HepG2 (cell line): ENCODE results near the gene PEX3. TPM values are rescaled to one million over a fixed set of nuclear protein-coding genes. Genes with fewer than 3 reads are reported as not detected.

Source experiments
- ATAC-seq: fragments of 200-7000 bp; cut with Tn5 transposase; 3 replicates; pipeline ENCODE4 v1.9.1; 2020; ENCODE audit warnings: mild to moderate bottlenecking, moderate library complexity
- BruUV-seq: library from RNA; stranded (reverse); fragments of 400-500 nt; replicated peaks from 2 replicates; lab custom pipeline; 2021; lab: Mats Ljungman, UMichigan
- CTCF ChIA-PET: fragments of 300-600 bp; formaldehyde crosslinking; extraction: SDS; loops from one replicate; lab custom pipeline; 2021; ENCODE audit warnings: low total read pairs, inconsistent platforms, low intra/inter-chr PET ratio; lab: Yijun Ruan, JAX
- POLR2A ChIA-PET: fragments of 350-600 bp; sonication (Branson Sonifier 250); formaldehyde crosslinking; loops from one replicate; lab custom pipeline; 2020; ENCODE audit warnings: antibody characterized with exemption, inconsistent platforms; lab: Yijun Ruan, JAX
- DNase-seq: peaks from one replicate; pipeline ENCODE4 v3.0.0-alpha.2; 2015; ENCODE audit warnings: low spot score
- FAIRE-seq: peaks from 3 replicates; lab custom pipeline; 2011; peaks lifted over from hg19 to GRCh38; lab: Jason Lieb, UNC
- H2AFZ ChIP-seq: one replicate; pipeline ENCODE4 v1.6.1; 2011; ENCODE audit warnings: low read length, inconsistent platforms
- H3K27ac ChIP-seq: fragments of 300-600 bp; 3 replicates; pipeline ENCODE4 v1.8.0; 2011; ENCODE audit warnings: mixed run types, mild to moderate bottlenecking, mixed read lengths, low read length, inconsistent platforms; ENCODE audit not compliant: insufficient read depth; ENCODE audit errors: extremely low read length
- H3K27me3 ChIP-seq, 2 experiments: fragments of 200-600 bp in 1 of 2; 2 replicates in 1 of 2; 3 replicates in 1 of 2; pipeline versions ENCODE4 v1.6.0 to v1.8.0; 2011; ENCODE audit warnings: low read length in 2 of 2, mild to moderate bottlenecking in 2 of 2, moderate library complexity in 2 of 2, inconsistent platforms in 1 of 2; ENCODE audit not compliant: insufficient read depth in 2 of 2, control insufficient read depth in 1 of 2
- H3K36me3 ChIP-seq, 2 experiments: fragments of 200-600 bp in 1 of 2; replicated peaks in 1 of 2; 2 replicates in 1 of 2; 3 replicates in 1 of 2; pipeline versions ENCODE4 v1.5.1 to v1.8.0; 2011; ENCODE audit warnings: low read length in 2 of 2, inconsistent platforms in 1 of 2; ENCODE audit not compliant: insufficient read depth in 2 of 2, control insufficient read depth in 1 of 2
- H3K4me1 ChIP-seq: 2 replicates; pipeline ENCODE4 v1.5.1; 2012; ENCODE audit warnings: low read length, inconsistent platforms; ENCODE audit not compliant: insufficient read depth
- H3K4me2 ChIP-seq: 2 replicates; pipeline ENCODE4 v1.6.0; 2011; ENCODE audit warnings: low read depth, low read length, inconsistent platforms
- H3K4me3 ChIP-seq, 3 experiments: fragments of 200-600 bp in 1 of 3; sonication (generic), shearing (Covaris generic) in 1 of 3; replicated peaks in 1 of 3; 2 replicates each; pipeline ENCODE4 v1.5.1; 2011 to 2016; ENCODE audit warnings: low read length in 3 of 3, inconsistent platforms in 2 of 3, low read depth in 2 of 3, mild to moderate bottlenecking in 2 of 3, control low read depth in 1 of 3, mixed read lengths in 1 of 3; ENCODE audit not compliant: insufficient read depth in 1 of 3
- H3K79me2 ChIP-seq: one replicate; pipeline ENCODE4 v1.6.1; 2011; ENCODE audit warnings: low read length, inconsistent platforms; ENCODE audit not compliant: insufficient read depth
- H3K9ac ChIP-seq: 2 replicates; pipeline ENCODE4 v1.6.0; 2011; ENCODE audit warnings: mild to moderate bottlenecking, low read depth, low read length, inconsistent platforms; ENCODE audit not compliant: insufficient read depth
- H3K9me3 ChIP-seq: 2 replicates; pipeline ENCODE4 v1.5.1; 2012; ENCODE audit warnings: mild to moderate bottlenecking, low read length
- H4K20me1 ChIP-seq: 2 replicates; pipeline ENCODE4 v1.6.0; 2011; ENCODE audit warnings: inconsistent platforms, mild to moderate bottlenecking, low read length, moderate library complexity; ENCODE audit not compliant: insufficient read depth
- CHD4 ChIP-seq: fragments of 200-600 bp; sonication (generic); IDR thresholded peaks from 2 replicates; pipeline ENCODE4 v1.7.0; 2017; ENCODE audit warnings: mild to moderate bottlenecking, low read length, borderline replicate concordance
- HIVEP1 ChIP-seq: sonication (generic); formaldehyde crosslinking; IDR thresholded peaks from 2 replicates; pipeline ENCODE4 v1.4.0; 2020; ENCODE audit warnings: mild to moderate bottlenecking, missing genetic modification reagents
- KDM3A ChIP-seq: IDR thresholded peaks from 2 replicates; pipeline ENCODE4 v1.6.1; 2018; ENCODE audit warnings: low read depth, missing compliant biosample characterization
- MAFF ChIP-seq: IDR thresholded peaks from 2 replicates; pipeline ENCODE4 v1.6.1; 2011; ENCODE audit warnings: low read depth, low read length, improper control_type of control experiment
- MAFK ChIP-seq, 2 experiments: IDR thresholded peaks in 1 of 2; conservative IDR thresholded peaks in 1 of 2; 2 replicates each; pipeline ENCODE4 v1.6.1; 2011; ENCODE audit warnings: improper control_type of control experiment in 2 of 2, low read length in 2 of 2
- NFE2L2 ChIP-seq: fragments of 150-350 bp; IDR thresholded peaks from 2 replicates; pipeline ENCODE4 v1.6.1; 2014; ENCODE audit warnings: low read length
- SMC3 ChIP-seq: IDR thresholded peaks from 2 replicates; pipeline ENCODE4 v1.6.1; 2011; ENCODE audit warnings: low read length, improper control_type of control experiment
- SP1 ChIP-seq, 2 experiments: fragments of 450-650 bp in 1 of 2; sonication (generic) in 1 of 2; formaldehyde crosslinking in 1 of 2; IDR thresholded peaks; 2 replicates each; pipeline versions ENCODE4 v1.4.0 to v1.6.1; 2016 to 2020; ENCODE audit warnings: missing genetic modification reagents in 1 of 2
- ZNF282 ChIP-seq: fragments of 450-650 bp; IDR thresholded peaks from 2 replicates; pipeline ENCODE4 v1.6.1; 2018; ENCODE audit not compliant: partially characterized antibody
- ZNF333 ChIP-seq: sonication (generic); formaldehyde crosslinking; IDR thresholded peaks from 2 replicates; pipeline ENCODE4 v1.4.0; 2020; ENCODE audit warnings: mild to moderate bottlenecking, missing genetic modification reagents, borderline replicate concordance
- ZNF607 ChIP-seq: sonication (generic); formaldehyde crosslinking; IDR thresholded peaks from 2 replicates; pipeline ENCODE4 v1.5.1; 2020; ENCODE audit warnings: missing genetic modification reagents, mild to moderate bottlenecking, borderline replicate concordance
- ZNF720 ChIP-seq: sonication (generic); formaldehyde crosslinking; IDR thresholded peaks from 2 replicates; pipeline ENCODE4 v1.4.0; 2020; ENCODE audit warnings: missing genetic modification reagents
- WGBS: methylation state at CpG from one replicate; pipeline ENCODE4 v1.1.6; 2017; ENCODE audit warnings: low lambda C conversion rate; 5-methylcytosine and 5-hydroxymethylcytosine counted together
- in situ Hi-C: cut with HindIII; loops from 2 replicates; pipeline ENCODE4 v1.10.0; 2017; ENCODE audit warnings: low pct_unique_long_range_greater_than_20kb; ENCODE audit not compliant: extremely low pct_ligation_motif_present
- intact Hi-C: fragments of 100-400 bp; cut with micrococcal nuclease; formaldehyde crosslinking; loops from one replicate; pipeline ENCODE4 v1.10.0; 2022; ENCODE audit not compliant: unreplicated experiment
- polyA plus RNA-seq, 8 experiments: library from polyadenylated mRNA; depleted of rRNA in 3 of 8; stranded (reverse) in 7 of 8; unstranded in 1 of 8; fragments of >200 nt; fragmentation: Illumina TruSeq in 4 of 8; extraction: Trizol in 4 of 8; gene quantifications; 2 replicates each; pipeline versions ENCODE4 v1.2.1 to v1.2.3, GENCODE V29; 2011 to 2016; ENCODE audit warnings: low read depth in 4 of 8, missing spikeins in 1 of 8, mixed read lengths in 1 of 8; ENCODE audit not compliant: insufficient read depth in 1 of 8
- total RNA-seq, 5 experiments: library from RNA; depleted of rRNA; stranded (reverse); fragments of >200 nt; fragmentation: Illumina TruSeq; extraction: Trizol; gene quantifications; 2 replicates each; pipeline ENCODE4 v1.2.3, GENCODE V29; 2016; ENCODE audit warnings: low read depth in 1 of 5
- TF ChIP-seq, protein P1 (sequence below): sonication (generic); formaldehyde crosslinking; conservative IDR thresholded peaks from 2 replicates; pipeline ENCODE4 v1.4.0; 2020; ENCODE audit warnings: missing genetic modification reagents
- TF ChIP-seq, protein P2 (sequence below): sonication (generic); formaldehyde crosslinking; IDR thresholded peaks from 2 replicates; pipeline ENCODE4 v1.8.1; 2023; ENCODE audit warnings: mild to moderate bottlenecking, missing genetic modification reagents

PEX3 gene
- total and polyA plus RNA-seq, 2 of the 13 experiments (the other 11 are each of a cell fraction or from before 2014, with no cell fraction given): 30.9 to 40.8 TPM

DNA sequence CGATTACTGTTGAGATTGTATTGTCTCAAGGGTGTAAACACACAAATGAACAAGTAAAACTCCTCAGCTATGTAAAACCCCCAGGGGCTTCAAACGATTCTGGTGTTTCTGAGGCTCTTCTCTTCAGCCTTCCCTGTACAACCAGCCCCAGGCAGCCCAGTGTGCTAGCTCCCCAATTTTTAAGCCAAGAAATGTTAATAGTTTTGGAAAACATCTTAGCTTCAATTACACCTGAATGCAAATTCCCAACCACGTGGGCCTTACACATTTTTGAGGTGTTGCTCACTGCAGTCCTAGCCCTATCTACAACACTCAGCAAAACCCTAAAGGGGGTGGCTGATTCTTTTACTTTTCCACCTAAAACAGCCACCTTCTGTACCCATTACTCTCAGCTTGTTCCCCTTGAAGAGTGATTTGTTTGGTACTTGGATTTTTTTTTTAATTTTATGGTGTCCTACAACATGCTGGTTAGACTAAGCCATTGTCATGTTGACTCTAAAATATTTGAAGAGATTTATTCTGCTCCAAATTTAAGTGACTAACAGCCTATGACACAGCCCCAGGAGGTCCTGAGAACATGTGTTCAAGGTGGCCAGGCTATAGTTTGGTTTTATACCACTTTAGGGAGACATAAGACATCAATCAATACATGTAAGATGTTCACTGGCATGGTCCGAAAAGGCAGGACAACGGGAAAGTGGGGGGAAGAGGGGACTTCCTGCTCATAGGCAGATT lies 48.8 kb upstream of the PEX3 start:
- 85% methylated on average over 5 of the region's 5 CpGs for WGBS
- in situ Hi-C loops: no loop called here
- no peak for FAIRE-seq

DNA sequence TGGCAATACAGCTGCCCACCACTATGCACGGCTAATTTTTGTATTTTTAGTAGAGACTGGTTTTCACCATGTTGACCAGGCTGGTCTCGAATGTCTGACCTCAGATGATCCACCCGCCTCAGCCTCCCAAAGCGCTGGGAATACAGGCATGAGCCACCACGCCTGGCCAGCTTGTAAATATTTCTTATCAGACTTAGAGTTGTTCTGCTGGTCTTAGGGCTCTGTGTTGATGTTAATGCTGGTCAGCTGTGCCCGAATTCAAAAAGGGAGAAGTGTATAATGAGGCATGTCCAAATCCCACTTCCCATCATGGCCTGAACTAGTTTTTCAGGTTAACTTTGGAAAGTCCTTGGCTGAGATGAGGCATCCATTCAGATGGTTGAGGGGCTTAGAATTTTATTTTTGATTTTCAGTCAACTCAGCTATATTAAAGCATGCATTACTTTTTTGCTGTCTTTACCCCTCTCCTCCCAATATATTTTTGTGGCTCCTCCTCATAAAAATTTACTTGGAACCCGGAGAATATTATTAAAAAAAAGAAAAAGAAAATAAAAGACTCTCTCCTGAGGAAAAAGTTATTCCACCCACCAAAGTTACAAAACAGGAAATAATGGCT lies 47.8 kb upstream of the PEX3 start:
- WGBS: 95% methylated on average over 7 of the region's 7 CpGs
- no peak overlapping the region for H2AFZ ChIP-seq
- H3K9ac ChIP-seq: no peak overlapping the region
- no peak overlapping the region for H3K27ac ChIP-seq
- no peak overlapping the region for H3K4me3 ChIP-seq
- no TSS peak for BruUV-seq
- no peak overlapping the region for H3K4me2 ChIP-seq
- POLR2A ChIA-PET: no interaction called here
- FAIRE-seq (no peak), DNase-seq (no peak), ATAC-seq (no peak)
- no peaks in the 10 kb centered on the region for H3K9me3 ChIP-seq
- no peaks in the 10 kb centered on the region for H3K79me2 ChIP-seq
- H3K27me3 ChIP-seq: no peaks in the 10 kb centered on the region
- CTCF ChIA-PET: no interaction called here
- in situ Hi-C loops: no loop called here
- peaks cover 39% of the 10 kb centered on the region for H3K4me1 ChIP-seq
- no peaks in the 10 kb centered on the region for H3K36me3 ChIP-seq
- intact Hi-C loops: loop anchor here (5.0 kb wide), 1 partner anchor 66 kb away; no protein-coding TSS in a partner anchor
- H4K20me1 ChIP-seq: no peaks in the 10 kb centered on the region
- TF ChIP-seq MAFK (conservative IDR thresholded peaks at IDR 0.05 in 1 of 2, IDR thresholded peaks at IDR 0.05 in 1 of 2; ENCODE audit: low read length in 2 of 2) (peak; percentile 54 to 74; a peak in 3 of 4 replicates), ZNF720 (CRISPR knock-in tag) (no peak), SMC3 (no peak), NFE2L2 (no peak), KDM3A (no peak), ZNF333 (CRISPR knock-in tag) (no peak), ZNF282 (no peak), MAFF (peak; percentile 76), HIVEP1 (no peak)
- TF ChIP-seq, protein P1, sequence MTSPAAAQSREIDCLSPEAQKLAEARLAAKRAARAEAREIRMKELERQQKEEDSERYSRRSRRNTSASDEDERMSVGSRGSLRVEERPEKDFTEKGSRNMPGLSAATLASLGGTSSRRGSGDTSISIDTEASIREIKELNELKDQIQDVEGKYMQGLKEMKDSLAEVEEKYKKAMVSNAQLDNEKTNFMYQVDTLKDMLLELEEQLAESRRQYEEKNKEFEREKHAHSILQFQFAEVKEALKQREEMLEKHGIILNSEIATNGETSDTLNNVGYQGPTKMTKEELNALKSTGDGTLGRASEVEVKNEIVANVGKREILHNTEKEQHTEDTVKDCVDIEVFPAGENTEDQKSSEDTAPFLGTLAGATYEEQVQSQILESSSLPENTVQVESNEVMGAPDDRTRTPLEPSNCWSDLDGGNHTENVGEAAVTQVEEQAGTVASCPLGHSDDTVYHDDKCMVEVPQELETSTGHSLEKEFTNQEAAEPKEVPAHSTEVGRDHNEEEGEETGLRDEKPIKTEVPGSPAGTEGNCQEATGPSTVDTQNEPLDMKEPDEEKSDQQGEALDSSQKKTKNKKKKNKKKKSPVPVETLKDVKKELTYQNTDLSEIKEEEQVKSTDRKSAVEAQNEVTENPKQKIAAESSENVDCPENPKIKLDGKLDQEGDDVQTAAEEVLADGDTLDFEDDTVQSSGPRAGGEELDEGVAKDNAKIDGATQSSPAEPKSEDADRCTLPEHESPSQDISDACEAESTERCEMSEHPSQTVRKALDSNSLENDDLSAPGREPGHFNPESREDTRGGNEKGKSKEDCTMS (CRISPR knock-in tag): no peak

More for the DNA sequence above, 48.8 kb upstream of the PEX3 start:
- ATAC-seq: no peak
- POLR2A ChIA-PET: no interaction called here
- intact Hi-C loops: loop anchor here (5.0 kb wide), 1 partner anchor 65 kb away; no protein-coding TSS in a partner anchor
- Histone ChIP-seq H2AFZ (no peak overlapping the region), H3K9me3 (no peaks in the 10 kb centered on the region), H3K27me3 (no peaks in the 10 kb centered on the region), H3K27ac (no peak overlapping the region), H3K79me2 (no peaks in the 10 kb centered on the region), H3K4me3 (no peak overlapping the region), H4K20me1 (no peaks in the 10 kb centered on the region), H3K36me3 (no peaks in the 10 kb centered on the region), H3K9ac (no peak overlapping the region), H3K4me2 (no peak overlapping the region), H3K4me1 (peaks cover 50% of the 10 kb centered on the region)
- no TSS peak for BruUV-seq
- DNase-seq: no peak
- TF ChIP-seq CHD4: no peak
- no peak for TF ChIP-seq SP1 (IDR thresholded peaks at IDR 0.05)
- no peak for TF ChIP-seq SP1 (CRISPR knock-in tag; IDR thresholded peaks at IDR 0.05)
- no peak for TF ChIP-seq ZNF607 (CRISPR knock-in tag)
- TF ChIP-seq, protein P2, sequence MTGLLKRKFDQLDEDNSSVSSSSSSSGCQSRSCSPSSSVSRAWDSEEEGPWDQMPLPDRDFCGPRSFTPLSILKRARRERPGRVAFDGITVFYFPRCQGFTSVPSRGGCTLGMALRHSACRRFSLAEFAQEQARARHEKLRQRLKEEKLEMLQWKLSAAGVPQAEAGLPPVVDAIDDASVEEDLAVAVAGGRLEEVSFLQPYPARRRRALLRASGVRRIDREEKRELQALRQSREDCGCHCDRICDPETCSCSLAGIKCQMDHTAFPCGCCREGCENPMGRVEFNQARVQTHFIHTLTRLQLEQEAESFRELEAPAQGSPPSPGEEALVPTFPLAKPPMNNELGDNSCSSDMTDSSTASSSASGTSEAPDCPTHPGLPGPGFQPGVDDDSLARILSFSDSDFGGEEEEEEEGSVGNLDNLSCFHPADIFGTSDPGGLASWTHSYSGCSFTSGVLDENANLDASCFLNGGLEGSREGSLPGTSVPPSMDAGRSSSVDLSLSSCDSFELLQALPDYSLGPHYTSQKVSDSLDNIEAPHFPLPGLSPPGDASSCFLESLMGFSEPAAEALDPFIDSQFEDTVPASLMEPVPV (CRISPR knock-in tag): no peak
- CTCF ChIA-PET: no interaction called here
